ENCODE measurements around the gene MOV10L1. TPM values are rescaled to one million over a fixed set of nuclear protein-coding genes. Genes with fewer than 3 reads are reported as not detected.

Gene MOV10L1
- total RNA-seq, 4 donors from 2014 or later = 0.23 to 0.83 (median 0.40) TPM

GRCh38 chr22:50211147-50211546, 121.3 kb downstream of the MOV10L1 start:
- no peak for DNase-seq (ENCODE audit: extremely low spot score)
- intact Hi-C loops (cut with DNase I) = no loop called here
- Histone ChIP-seq H3K36me3 (peaks cover 23 to 97% (median 89%) of the 10 kb centered on the region in 4 donors), H3K27ac (replicated peaks in 1 of 4) (no peak overlapping the region), H3K4me1 (peaks cover 17 to 41% (median 27%) of the 10 kb centered on the region in 4 donors), H3K27me3 (no peaks in the 10 kb centered on the region), H3K9me3 (no peaks in the 10 kb centered on the region), H3K4me3 (no peak overlapping the region)
- TF ChIP-seq CTCF (IDR thresholded peaks at IDR 0.05) (no peak), EP300 (IDR thresholded peaks at IDR 0.05) (no peak), POLR2A (IDR thresholded peaks at IDR 0.05; ENCODE audit: low read depth) (no peak), POLR2AphosphoS5 (IDR thresholded peaks at IDR 0.05) (no peak)
- WGBS = 91% methylated on average over 14 of the region's 14 CpGs

Other genes with a start within 250 kb of the MOV10L1 start
- gene ZBED4, start 236.2 kb upstream of the MOV10L1 start, total RNA-seq = 10 to 100 TPM in 1 of 4 donors, 1 to 10 TPM in 3; 6.6 to 11.1 (median 9.5) TPM
- 10 to 100 TPM; 17.7 to 28.0 (median 23.8) TPM for gene ALG12, start 171.6 kb upstream of the MOV10L1 start, total RNA-seq
- gene CRELD2, start 171.4 kb upstream of the MOV10L1 start, total RNA-seq = 10 to 100 TPM; 32.0 to 38.2 (median 34.2) TPM
- gene PIM3, start 129.2 kb upstream of the MOV10L1 start, total RNA-seq = 100 to 1,000 TPM in 1 of 4 donors, 10 to 100 TPM in 3; 36.1 to 106 (median 56.5) TPM
- gene IL17REL, start 77.2 kb upstream of the MOV10L1 start, total RNA-seq = not detected
- not detected for gene TTLL8, start 31.7 kb upstream of the MOV10L1 start, total RNA-seq
- gene MLC1, start 4.6 kb upstream of the MOV10L1 start, total RNA-seq = under 1 TPM in 3 of 4 donors, not detected in 1; 0.13 to 0.17 (median 0.17) TPM
- 1 to 10 TPM in 1 of 4 donors, under 1 TPM in 3; 0.33 to 1.0 (median 0.56) TPM for gene PANX2, start 80.7 kb downstream of the MOV10L1 start, total RNA-seq
- 10 to 100 TPM; 18.3 to 31.0 (median 22.3) TPM for gene TRABD, start 95.9 kb downstream of the MOV10L1 start, total RNA-seq
- 10 to 100 TPM; 22.4 to 41.0 (median 23.0) TPM for gene SELENOO, start 111.0 kb downstream of the MOV10L1 start, total RNA-seq
- gene TUBGCP6, start 155.0 kb downstream of the MOV10L1 start, total RNA-seq = 10 to 100 TPM; 20.2 to 38.0 (median 30.0) TPM
- 10 to 100 TPM; 10.2 to 19.5 (median 17.4) TPM for gene HDAC10, start 161.3 kb downstream of the MOV10L1 start, total RNA-seq
- 10 to 100 TPM in 3 of 4 donors, 1 to 10 TPM in 1; 5.8 to 22.9 (median 16.1) TPM for gene MAPK12, start 171.7 kb downstream of the MOV10L1 start, total RNA-seq
- 10 to 100 TPM in 2 of 4 donors, 1 to 10 TPM in 2; 3.7 to 12.5 (median 10.1) TPM for gene MAPK11, start 180.4 kb downstream of the MOV10L1 start, total RNA-seq
- 100 to 1,000 TPM; 115 to 218 (median 154) TPM for gene PLXNB2, start 217.6 kb downstream of the MOV10L1 start, total RNA-seq
- gene DENND6B, start 237.0 kb downstream of the MOV10L1 start, total RNA-seq = 1 to 10 TPM; 1.7 to 3.8 (median 2.5) TPM

All from esophagus muscularis mucosa (tissue), 4 donors.